Left renal pelvis (tissue), 4 donors: ENCODE data around the gene AKAP6. TPM values are rescaled to one million over a fixed set of nuclear protein-coding genes. Genes with fewer than 3 reads are reported as not detected.

ENCODE experiments used
- DNase-seq, 4 donors: peaks; one replicate each; pipeline ENCODE4 v3.0.0-alpha.2; 2013; ENCODE audit warnings: low read depth in 4 of 4, low spot score in 3 of 4
- polyA plus RNA-seq, 4 donors: library from polyadenylated mRNA; unstranded; fragments of 120-200 nt; gene quantifications; one replicate each; pipeline ENCODE4 v1.2.1, GENCODE V29; 2013; ENCODE audit not compliant: insufficient read length in 4 of 4

The AKAP6 gene
- polyA plus RNA-seq, 4 donors = 1.3 to 3.2 (median 2.2) TPM

DNA sequence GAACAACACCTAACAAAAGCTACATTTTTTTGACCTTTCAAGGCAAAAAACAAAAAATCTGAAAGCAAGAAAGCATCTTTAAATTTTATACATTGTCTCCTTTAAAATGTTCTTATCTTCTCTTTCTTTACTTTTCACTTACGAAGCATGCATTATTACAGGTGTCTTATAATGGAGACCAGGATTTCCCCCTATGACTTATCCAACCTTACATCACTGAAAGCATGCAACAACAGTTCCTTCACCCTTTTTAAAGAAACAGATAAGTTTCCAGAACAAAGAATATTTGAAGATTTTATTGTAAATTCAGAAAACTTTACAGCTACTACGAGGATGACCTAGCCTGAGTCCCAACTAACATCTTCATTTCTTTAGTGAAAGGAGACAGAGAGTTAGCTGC, 277.2 kb downstream of the AKAP6 start:
- no peak for DNase-seq

DNA sequence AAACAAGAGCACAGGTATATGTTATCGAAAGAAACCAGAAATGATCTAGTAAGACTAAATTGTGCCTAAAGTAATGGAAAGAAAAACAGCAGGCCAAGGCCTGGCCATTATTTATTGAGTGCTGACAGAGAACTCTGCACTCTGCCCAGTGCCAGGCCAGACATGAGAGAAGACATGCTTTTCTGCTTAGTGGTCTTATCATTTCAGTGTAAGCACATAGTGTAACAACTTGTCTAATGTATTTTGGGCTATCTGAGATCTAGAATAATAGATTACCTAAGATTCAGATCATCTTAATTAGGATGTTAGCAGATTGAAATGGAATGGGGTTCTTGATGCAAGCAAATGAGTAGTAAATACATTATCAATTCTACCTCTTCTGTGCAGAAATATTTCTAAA, 278.3 kb downstream of the AKAP6 start:
- no peak for DNase-seq

DNA sequence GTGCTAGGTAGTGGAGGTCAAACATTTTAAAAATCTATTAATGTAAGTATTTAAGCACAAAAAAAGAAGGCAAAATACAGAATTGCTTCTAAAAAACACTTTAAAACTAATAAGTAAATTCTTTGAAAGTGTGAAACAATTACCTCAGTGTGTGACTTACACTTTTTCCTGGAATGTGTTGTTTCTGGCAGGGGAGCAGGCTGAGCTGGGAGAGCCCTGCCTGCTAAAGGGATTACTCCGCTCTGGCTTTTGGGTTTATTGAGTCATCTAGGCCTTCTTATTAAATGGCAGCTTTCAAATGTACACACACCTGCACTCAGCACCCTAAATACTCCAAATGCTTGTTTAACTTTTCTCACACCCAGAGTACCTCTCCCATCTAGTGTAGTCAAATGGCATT, 279.8 kb downstream of the AKAP6 start:
- no peak for DNase-seq

DNA sequence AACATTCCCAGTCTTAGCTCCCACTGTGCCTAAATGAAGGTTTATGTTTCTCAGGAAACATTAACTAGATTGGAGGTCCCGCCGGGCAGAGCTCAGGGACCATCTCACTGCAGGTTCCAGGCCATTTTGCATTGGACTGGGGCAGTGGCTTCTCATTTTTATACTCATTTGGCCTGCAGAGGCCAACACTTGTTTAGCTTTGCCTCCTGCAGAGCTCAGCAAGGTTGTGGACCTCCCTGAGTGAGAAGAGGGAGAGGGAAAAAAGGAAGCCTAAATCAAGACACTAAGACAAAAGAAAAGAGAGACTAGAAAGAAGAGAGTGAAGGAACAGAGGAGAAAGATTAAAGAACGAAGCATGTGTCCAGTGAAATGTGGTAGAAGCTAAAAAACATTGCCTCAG, 280.3 kb downstream of the AKAP6 start:
- no peak for DNase-seq

DNA sequence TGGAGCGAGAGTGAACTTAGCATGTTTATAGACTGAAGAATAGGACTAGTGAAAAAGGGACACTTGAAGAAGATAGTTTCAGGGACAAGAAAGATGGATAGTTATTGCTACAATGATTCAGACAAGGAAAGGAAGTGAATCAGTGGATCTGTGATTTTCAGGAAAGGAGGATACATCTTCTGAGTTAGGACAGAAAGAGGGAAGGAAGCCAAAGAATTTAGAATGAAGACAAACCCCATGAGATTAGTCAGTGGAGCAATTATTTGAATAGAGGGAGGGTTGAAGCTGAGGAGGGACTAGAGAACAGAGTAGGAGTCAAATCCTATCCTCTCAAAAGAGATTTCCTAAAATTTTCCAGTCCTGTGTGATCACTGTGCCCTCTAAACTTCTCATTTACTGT, 282.7 kb downstream of the AKAP6 start:
- no peak for DNase-seq

DNA sequence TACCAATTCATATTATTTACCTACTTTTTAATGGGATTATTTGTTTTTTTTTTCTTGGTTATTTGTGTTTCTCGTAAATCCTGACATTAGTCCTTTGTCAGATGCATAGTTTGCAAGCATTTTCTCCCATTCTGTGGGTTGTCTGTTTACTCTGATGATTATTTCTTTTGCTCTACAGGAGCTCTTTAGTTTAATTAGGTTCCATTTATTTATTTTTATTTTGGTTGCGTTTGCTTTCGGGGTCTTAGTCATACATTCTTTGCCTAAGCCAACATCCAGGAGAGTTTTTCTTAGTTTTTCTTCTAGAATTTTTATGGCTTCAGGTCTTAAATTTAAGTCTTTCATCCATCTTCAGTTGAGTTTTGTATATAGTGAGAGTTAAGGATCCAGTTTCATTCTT, 289.9 kb downstream of the AKAP6 start:
- no peak for DNase-seq

DNA sequence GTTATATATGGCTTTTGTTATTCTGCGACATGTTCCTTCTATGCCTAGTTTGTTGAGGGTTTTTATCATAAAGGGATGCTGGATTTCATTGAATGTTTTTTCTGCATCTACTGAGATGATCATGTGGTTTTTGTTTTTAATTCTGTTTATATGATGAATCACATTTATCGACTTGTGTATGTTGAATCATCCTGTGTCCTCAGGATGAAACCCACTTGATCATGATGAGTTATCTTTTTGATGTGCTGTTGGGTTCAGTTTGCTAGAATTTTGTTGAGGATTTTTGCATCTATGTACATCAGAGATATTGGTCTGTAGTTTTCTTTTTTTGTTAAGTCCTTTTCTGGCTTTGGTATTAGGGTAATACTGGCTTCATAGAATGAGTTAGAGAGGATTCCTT, 291.2 kb downstream of the AKAP6 start:
- no peak for DNase-seq

DNA sequence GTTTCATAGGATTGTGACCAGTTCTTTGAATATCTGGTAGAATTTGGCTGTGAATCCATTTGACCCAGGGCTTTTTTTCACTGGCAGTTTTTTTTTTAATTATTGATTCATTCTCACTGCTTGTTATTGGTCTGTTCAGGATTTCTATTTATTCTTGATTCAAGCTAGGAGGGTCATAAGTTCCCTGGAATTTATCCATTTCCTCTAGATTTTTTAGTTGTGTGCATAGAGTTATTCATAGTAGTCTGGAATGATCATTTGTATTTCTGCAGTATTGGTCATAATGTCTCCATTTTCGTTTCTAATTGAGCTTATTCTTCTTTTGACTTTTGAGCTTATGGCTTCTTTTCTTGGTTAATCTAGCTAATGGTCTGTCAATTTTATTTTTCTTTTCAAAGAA, 291.6 kb downstream of the AKAP6 start:
- DNase-seq = no peak

DNA sequence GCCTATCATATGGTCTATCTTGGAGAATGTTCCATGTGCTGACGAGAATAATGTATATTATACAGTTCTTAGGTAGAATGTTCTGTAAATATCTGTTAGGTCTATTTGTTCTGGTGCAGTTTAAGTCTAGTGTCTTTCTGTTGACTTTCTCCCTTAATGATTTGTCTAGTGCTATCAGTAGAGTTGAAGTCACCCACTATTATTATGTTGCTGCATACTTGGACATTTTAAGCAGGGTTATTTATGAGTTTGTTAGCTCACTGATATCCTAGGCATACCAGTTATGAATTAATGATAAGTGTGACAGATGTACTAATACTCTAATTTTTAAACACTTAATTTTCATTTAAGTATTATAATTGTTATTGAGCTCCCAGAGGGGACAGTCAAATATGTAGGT, 292.5 kb downstream of the AKAP6 start:
- DNase-seq = no peak

DNA sequence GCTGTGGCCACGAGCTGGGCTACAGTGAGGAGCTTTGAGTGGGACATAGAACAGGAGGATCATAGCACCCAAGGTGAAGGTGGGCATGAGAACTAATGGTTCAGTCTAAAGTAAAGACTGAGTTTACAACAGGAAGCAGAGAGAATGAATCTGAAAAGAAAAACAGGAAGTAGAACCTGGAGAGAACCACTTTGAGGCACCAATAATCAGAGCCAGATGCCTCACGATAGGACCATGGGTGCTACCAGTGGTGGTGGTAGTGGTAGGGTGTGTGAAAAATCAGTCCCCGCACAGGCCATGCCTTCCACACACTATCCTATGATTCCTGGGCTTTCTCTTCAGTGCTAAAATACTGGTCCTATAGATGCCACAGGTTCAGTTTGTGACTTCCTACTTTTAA, 293.6 kb downstream of the AKAP6 start:
- no peak for DNase-seq

DNA sequence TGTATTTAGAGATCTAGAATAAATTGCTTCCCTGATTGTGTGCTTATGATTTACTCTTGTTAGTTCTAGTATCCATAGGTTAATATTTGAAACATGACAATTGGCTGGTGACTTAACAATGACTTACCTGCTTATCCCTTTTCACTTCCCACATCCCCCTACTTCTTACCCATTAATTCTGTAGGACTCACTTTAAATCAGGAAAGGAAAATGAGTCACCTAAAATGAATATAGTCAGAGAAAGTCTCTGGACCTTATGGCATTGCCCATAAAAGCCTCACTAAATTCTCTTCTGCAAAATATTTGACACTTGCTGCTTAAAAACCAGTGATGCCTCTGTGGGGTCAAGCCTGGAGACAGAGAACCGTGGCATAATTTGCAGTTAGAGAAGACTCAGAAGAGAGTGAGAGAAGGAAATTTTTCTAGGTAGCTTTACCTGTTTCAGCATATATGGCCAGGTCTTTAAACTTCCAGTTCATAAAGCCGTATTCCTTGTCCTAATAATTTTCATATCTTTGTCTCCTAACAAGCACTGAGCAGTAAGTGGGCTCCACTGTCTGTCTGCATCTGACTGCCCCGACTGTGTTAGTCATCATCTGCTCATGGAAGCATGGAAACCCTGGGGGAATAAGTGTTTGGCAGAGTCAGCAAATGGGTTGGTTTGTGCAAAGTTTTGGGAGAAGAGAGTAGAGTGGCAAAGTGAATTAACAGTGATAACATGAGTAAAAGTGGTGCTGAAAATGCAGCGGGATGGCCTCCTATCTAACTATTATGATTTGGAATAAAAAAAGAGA, 294.4 kb downstream of the AKAP6 start:
- DNase-seq = no peak

DNA sequence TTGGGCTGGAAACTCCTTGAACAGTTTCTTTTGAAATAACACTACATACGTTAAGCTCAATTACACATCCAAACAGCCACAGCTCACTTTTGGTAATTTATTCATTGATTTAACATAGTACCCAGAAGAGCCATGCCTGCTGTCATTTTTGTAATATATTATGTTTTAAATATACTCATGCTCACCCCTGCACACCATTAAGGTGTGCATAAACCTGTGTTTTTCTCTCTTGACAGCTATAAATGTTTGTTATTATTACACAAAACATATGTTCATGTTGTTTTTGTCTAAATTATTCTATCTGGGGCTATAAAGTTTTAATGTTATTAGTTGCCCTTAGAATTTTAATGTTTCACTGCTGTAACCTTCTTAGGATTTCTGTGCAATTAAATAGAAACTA, 296.1 kb downstream of the AKAP6 start:
- DNase-seq = no peak

DNA sequence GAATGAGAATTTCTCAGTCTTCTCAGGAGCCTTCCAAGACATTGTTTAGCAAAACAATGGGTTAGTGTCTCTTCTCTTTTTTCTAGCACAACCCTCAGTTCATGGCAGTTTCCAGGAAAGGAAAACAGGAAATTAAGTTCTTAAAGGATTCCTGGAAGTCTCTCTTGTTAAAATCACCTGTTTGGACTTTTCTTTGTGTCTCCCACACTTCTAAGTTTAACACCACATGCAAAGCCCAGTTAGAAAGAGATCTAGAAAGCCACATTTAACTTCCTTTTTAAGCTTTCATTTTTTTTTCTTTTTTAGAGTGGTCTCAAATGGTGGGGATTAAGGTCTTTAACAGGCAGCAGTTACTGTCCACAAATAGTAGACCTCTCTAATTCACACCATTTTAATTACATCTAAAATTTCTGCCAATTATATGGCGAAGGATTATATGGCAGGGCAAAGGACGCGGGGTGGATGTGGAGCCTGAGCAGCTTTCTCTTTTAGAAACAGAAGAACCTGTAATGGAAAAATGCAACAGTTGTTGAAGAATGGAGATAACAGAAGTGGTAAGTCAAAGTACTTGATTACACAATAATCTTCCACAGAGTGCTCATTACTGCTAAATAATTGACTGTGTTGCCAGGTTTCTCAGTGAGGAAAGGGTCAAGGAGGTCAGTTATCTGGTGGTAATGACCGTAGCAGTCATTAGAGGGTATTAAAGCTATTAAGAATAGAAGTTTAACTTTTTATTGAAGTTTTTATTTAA, 298.6 kb downstream of the AKAP6 start:
- DNase-seq = no peak

DNA sequence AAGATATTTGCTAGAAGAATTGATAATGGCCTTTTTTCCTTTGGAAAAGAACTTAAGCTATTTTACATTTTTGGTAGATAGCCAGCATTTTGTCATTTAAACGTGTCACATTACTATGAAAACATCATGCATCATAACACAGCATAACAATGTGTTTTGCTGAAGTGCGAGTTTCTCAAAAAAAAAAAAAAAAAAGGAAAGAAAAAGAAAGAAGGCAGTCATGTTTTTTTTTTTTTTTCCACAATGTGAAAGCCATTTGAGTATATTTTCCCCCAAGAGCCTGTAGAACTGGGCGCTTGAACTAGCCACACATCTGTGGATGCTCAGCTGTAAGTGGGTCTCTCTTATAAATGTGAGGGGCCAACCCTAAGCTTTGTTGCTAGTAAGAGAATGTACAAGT, 300.1 kb downstream of the AKAP6 start:
- DNase-seq = no peak

DNA sequence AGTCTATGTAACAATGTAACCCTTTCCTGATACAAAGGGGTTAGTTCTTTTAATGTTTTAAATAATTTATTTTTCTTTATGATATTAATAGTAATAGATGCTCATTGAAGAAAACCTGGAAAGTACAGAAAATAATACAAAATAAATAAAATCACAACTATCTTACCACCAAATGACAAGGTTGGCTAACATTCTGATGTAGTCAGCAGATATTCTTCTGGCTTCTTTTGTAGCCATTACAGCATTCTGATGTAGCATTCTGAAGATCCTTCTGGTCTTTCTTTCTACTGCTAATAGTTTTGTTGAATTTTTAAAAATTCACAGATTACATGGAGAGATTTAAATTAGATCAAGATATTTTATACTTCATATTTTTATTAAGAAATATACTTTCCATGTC, 301.6 kb downstream of the AKAP6 start:
- DNase-seq = no peak

DNA sequence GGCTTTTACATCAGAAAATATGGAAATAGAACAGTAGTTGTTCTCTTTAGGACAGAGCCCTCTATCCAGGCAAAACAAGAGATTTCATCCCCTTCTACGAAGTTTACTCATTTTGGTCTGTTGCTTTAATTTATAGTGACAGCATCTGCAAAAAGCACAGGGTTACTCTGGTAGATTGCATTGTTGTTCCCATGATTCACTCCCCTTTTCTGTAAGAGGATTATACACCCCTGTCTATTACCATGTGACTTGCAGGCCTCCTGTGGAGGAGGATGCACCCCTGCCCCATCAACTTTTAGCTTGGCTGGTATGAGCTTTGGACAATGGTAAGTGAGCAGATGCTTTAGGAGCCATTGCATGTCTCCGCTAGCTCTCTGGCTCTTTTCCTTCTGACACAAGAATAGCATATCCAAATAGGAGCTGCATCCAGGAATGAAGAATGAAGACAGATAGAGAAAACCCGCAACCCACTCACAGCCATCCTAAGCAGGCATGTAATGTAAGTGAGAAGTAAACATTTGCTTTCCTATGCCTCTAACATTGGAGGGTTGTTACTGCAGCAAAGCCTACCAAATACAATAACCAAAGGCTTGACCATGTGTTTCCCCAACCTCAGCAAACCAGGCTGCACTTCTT, 304.2 kb downstream of the AKAP6 start:
- no peak for DNase-seq

DNA sequence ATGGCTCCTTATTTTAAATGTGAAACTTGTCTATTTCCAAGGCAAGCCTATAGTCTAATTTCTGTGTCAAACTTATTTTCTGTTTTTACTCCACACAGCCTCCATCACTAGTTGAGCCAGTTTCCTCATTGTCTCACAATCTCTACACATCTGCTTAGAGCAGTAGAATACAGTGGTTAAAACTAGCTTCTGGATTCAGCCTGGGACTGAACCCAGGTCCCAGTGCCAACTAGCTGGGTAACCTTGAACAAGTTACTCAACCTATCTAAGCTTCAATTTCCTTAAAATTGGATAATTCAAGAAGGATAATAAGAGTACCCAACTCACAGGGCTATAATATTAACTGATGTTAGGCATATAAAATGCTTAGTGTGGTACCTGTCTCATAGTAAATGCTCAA, 304.8 kb downstream of the AKAP6 start:
- DNase-seq = no peak

DNA sequence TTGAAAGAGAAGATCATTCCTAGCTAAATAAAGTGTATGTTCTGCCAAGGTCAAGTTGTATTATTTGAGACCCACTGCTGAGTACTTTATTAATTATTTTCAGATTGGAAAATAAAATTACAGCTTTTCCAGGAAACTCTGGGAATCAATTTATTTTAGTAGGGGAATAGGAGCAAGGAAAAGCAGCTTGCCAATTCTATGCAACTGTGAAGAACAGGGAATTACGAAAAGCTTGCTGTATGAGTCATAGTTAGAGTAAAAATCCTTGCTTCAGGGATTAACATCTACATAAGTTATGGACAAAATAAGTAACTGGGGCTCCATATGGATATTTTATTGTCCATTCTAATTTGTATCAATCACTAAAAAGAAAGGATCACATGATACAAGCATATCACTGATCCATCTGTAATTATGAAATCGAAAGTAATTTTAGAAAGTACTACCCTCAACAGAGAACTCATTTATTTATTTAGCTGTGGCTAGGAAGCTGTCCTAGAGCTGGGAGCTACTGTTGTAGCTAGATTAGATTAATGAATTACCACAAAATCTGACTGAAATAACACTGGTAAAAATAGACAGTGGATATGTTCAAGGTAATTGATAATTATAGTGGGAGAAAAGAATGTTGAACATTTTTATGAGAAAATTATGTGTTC, 306.1 kb downstream of the AKAP6 start:
- DNase-seq = no peak

DNA sequence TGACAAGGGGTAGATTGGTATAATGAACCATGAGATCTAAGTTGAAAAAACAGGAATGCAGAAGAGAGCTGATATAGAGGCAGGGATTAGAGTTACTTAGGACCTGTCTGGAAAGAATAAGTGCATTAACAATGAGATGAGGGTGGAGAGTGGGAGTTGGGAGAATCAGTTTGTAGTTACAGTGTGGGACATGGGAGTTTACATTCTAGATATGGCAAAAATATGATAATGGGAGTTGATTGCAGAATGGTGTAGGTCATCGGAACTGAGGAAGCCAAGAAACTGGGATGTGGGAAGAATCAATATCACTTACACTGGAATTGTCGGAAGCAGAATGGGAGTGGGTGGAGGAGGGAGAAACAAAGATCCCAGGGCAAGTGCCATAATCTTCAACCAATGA, 308.5 kb downstream of the AKAP6 start:
- no peak for DNase-seq

DNA sequence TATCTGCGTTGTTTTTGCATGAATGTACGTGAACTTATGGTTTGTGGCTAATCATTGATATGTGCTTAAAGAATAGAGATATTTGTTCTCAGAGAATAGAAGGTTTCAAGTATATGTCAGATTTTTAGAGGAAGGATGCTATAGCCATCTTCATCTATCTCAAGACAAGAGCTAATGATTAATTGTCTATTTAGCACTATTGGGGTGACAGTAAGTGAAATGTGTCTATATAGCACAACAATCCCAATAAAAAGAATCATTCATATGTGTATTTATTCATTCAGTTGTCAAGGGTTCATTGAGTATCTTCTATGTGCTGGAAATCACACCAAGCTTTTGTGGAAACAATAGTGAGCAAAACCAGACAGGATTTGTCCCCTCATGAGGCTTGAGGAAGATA, 310.1 kb downstream of the AKAP6 start:
- DNase-seq = no peak

DNA sequence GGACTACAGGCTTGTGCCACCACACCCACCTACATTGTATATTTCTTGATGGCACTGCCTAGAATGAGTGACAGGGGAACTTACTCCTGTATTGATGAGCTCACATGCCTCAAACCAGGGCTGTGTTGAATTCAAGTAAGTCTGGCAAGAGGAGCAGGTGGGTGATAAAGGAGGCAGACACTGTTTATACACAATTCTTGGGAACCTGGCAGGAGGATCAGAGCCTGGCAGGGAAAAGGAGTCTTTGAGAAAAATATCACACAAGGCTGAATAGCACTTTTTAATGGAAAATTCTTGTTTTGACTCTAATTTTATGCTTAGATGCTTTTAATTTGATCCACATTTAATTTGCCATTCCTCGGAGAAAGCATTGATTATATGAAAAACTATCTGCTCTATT, 316.5 kb downstream of the AKAP6 start:
- no peak for DNase-seq
